Nephron (organoid): ENCODE measurements around the gene GOLT1A.

Experiments used
- H3K27ac Mint-ChIP-seq, 3 experiments: 2 replicates each; pipeline ENCODE4 v1.8.0; 2020; ENCODE audit warnings: mixed read lengths in 3 of 3, mild to moderate bottlenecking in 2 of 3, moderate library complexity in 1 of 3
- H3K27me3 Mint-ChIP-seq: 2 replicates; pipeline ENCODE4 v1.8.0; 2021; ENCODE audit warnings: low read depth, mild to moderate bottlenecking, moderate library complexity, mixed read lengths
- H3K36me3 Mint-ChIP-seq: 2 replicates; pipeline ENCODE4 v1.8.0; 2020; ENCODE audit warnings: low read depth, mixed read lengths
- H3K4me1 Mint-ChIP-seq: 2 replicates; pipeline ENCODE4 v1.8.0; 2020; ENCODE audit warnings: mixed read lengths
- H3K4me3 Mint-ChIP-seq, 3 experiments: 2 replicates each; pipeline ENCODE4 v1.8.0; 2020; ENCODE audit warnings: mild to moderate bottlenecking in 3 of 3, mixed read lengths in 3 of 3, moderate library complexity in 2 of 3
- H3K9me3 Mint-ChIP-seq: 2 replicates; pipeline ENCODE4 v1.8.0; 2020; ENCODE audit warnings: mixed read lengths
- TF ChIP-seq, protein P1 (sequence below), 3 experiments: fragments of 200-600 bp; sonication (generic); IDR thresholded peaks; one replicate each; pipeline ENCODE4 v1.5.0; 2021; ENCODE audit warnings: antibody characterized with exemption in 3 of 3; ENCODE audit not compliant: unreplicated experiment in 3 of 3

The GOLT1A gene, protein sequence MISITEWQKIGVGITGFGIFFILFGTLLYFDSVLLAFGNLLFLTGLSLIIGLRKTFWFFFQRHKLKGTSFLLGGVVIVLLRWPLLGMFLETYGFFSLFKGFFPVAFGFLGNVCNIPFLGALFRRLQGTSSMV

DNA sequence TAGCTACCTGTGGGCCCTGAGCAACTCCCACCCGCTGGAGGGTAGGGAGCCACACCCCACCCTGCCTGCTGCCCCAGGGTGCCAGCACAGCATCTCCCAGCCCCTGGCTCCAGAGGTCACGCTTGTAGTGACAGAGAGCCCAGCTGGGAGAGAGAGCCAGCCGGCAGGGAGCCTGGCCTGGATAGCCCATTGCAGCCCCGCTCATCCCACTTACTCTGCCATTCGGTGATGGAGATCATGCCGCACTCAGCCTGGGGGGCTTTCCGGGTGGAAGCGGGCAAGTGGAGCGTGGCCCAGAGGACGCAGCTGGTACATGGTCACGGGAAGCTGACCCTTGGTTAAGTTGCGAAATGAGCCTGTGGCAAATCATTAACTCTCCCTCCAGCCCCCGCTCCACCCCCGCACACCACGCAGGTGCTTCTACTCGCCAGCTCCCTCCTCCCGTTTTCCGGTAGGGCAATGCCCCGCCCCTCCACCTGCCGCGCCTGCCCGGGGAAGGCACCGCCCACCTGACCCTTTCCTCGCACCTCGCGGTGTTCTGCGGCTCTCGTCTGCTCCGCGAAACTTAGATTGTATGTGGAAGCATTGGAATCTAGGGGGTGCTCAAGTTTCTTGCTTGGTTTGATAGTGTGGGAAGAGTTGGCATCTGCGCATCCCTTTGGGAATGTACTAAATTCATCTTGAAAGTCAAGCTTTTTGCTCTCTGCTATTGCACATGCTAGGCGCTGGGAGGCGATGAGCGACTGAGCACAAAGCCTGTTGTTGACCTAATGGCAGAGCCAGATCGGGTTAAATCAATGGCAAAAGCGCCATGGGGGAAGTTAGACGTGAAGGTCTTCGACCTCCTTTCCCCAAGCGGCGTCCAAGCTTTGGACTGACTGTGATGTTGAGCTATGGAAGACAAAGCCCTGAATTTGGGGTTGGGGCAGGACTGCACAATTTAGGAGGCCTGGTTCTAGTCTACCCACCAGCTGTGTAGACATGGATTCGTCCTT is at the start of gene GOLT1A:
TSS of gene GOLT1A (minus strand) at position 321 of the 995 bp plus-strand sequence. CDS start at position 239, 82 bp downstream.
- H3K9me3 Mint-ChIP-seq: no peaks in the 10 kb centered on the region
- H3K27me3 Mint-ChIP-seq: peaks cover 14% of the 10 kb centered on the region
- peaks cover 6% of the 10 kb centered on the region for H3K4me1 Mint-ChIP-seq
- peak within 1 kb of the TSS; percentile 29 to 60 (median 38) for H3K4me3 Mint-ChIP-seq
- no peaks in the 10 kb centered on the region for H3K36me3 Mint-ChIP-seq
- TF ChIP-seq, protein P1, sequence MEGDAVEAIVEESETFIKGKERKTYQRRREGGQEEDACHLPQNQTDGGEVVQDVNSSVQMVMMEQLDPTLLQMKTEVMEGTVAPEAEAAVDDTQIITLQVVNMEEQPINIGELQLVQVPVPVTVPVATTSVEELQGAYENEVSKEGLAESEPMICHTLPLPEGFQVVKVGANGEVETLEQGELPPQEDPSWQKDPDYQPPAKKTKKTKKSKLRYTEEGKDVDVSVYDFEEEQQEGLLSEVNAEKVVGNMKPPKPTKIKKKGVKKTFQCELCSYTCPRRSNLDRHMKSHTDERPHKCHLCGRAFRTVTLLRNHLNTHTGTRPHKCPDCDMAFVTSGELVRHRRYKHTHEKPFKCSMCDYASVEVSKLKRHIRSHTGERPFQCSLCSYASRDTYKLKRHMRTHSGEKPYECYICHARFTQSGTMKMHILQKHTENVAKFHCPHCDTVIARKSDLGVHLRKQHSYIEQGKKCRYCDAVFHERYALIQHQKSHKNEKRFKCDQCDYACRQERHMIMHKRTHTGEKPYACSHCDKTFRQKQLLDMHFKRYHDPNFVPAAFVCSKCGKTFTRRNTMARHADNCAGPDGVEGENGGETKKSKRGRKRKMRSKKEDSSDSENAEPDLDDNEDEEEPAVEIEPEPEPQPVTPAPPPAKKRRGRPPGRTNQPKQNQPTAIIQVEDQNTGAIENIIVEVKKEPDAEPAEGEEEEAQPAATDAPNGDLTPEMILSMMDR (IDR thresholded peaks at IDR 0.05; ENCODE audit: unreplicated experiment in 3 of 3): peak; percentile 64 to 69 (median 67)
- H3K27ac Mint-ChIP-seq: peak within 1 kb of the TSS in 2 of 3 experiments; percentile 9 to 32

DNA sequence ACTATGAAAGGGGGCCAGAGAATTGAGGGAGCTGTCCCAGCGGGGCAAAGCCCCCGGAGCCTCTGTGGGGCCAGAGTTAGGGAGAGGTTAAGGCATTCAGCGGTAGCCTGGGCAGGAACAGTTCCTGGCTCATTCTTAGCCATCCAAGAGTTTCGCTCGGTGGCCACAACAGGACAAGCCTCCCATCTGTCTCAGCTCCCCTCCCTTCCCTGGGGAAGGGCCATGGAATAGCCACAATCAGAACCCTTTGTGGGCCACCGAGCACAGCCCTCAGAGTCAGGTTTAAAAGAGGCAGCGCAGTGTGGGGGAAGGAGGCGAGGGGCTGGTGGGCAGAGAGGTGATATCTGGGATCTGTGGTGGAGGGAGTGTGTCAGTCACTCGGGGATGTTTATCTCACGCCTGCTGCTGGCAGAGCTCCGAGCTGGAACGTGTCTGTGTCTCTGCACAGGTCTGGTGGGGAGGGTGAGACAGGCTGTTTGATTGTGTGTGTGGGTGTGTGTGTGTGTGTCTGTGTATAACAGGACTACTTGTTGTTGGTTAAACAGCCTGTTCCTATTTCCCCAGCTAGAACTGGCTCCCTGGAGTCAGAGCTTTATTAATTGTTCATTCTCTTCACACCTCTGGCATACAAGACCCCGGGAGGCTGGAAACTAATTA is 49.6 kb upstream of the GOLT1A start:
- H3K36me3 Mint-ChIP-seq: peaks cover 46% of the 10 kb centered on the region
- H3K27ac Mint-ChIP-seq: peak overlapping the region; percentile 53 to 88 (median 76)
- no peaks in the 10 kb centered on the region for H3K9me3 Mint-ChIP-seq
- TF ChIP-seq, protein P1 (IDR thresholded peaks at IDR 0.05; ENCODE audit: unreplicated experiment in 3 of 3): no peak
- H3K27me3 Mint-ChIP-seq: no peaks in the 10 kb centered on the region
- H3K4me1 Mint-ChIP-seq: peaks cover 68% of the 10 kb centered on the region
- peak overlapping the region in 1 of 3 experiments; percentile 40 for H3K4me3 Mint-ChIP-seq

DNA sequence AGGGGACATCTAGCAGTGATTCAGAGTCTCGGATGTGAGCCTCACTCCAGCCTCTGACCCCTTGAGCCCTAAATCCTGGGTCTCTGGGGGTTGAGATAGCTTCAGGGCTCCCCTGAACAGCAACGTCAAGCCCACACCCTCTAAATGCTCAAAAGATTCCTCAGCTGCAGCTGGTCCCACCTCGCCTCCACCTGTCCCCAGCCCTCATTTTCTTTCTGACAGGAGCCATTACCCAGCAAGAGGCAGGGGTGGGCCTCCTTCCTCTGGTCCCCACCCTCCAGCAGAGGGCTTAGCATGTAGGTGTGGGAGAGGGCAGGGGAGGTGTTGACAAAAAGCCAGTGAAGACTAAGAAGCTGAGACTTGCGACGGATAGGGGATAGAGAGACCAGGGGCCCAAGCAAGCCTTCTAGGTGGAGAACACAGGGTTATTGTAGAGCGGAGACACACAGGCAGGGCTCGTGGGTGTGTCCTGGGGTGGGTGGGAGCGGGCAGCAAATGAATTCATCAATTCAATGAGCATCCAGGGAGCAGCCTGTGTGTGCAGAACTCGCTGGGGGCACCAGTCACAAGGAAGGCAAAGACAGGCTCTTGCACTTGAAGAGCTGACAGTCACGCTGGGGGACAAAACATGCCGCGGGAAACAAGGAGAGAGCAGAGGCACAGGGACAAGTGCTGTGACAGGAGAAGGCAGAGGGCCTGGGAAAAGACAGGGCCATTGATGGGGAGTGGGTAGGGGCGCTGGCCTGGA is 48.9 kb upstream of the GOLT1A start:
- Mint-ChIP-seq H3K4me3 (peak overlapping the region in 1 of 3 experiments; percentile 42), H3K27me3 (no peaks in the 10 kb centered on the region), H3K36me3 (peaks cover 49% of the 10 kb centered on the region), H3K27ac (peak overlapping the region; percentile 53 to 88 (median 76)), H3K4me1 (peaks cover 69% of the 10 kb centered on the region), H3K9me3 (no peaks in the 10 kb centered on the region)
- TF ChIP-seq, protein P1 (IDR thresholded peaks at IDR 0.05; ENCODE audit: unreplicated experiment in 3 of 3): no peak

DNA sequence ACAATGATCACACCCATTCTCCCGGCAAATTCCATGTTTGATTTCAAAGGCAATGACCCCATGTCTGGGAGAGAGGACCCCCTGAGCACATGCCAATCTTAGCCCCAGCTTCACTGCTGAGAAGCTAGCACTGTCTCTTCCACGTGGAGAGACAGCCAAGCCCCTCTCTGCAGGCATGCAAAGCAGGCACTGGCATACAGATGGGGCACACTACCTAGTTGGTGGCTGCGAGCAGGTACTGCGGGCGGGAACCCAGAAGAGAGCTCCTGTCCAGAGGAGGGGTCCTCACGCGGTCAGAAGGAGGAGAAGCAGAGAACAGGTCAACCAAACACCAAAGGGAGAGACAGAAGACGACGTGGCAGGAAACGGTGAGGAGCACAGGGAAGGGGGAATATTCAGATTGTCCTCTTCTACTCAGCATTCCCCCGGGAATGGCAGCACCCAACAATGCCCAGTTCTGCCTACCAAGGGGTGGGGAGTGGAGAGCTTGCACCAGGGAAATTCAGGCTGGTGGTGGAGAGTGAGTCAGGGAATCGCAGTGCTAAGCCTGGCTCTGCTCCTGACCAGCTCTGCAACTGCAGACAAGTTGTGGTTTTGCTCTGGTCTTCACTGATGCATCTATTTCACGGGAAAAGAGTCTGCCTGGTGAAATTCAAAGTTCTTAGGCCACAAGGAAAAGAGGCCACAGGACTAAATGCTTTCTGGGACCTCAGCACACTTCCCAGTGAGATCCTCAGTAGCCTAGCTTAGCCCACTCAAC is 48.1 kb upstream of the GOLT1A start:
- Mint-ChIP-seq H3K4me1 (peaks cover 63% of the 10 kb centered on the region), H3K4me3 (no peak overlapping the region), H3K36me3 (peaks cover 53% of the 10 kb centered on the region), H3K27ac (peak overlapping the region; percentile 53 to 88 (median 76)), H3K9me3 (no peaks in the 10 kb centered on the region), H3K27me3 (no peaks in the 10 kb centered on the region)
- TF ChIP-seq, protein P1 (IDR thresholded peaks at IDR 0.05; ENCODE audit: unreplicated experiment in 3 of 3): no peak

DNA sequence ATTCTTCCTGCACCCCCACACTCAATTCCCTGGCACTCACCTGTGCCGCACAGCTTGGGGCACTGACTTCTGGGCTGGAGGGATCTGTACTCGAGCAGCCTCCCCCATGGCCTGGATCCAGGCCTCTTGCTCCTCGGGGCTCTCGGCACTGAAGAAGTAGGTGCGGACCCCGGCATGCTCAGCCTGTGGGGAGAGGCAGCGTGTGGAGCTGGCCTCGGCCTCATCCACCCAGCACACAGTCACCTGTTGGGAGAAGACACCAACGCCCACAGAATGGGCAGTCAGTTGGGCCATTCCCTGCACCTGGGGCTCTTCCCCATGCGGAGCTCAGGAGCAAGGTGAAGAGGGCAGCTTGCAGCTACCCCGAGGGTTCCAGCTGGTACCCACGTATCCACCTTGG is 47.5 kb upstream of the GOLT1A start:
- Mint-ChIP-seq H3K36me3 (peaks cover 51% of the 10 kb centered on the region), H3K27ac (no peak overlapping the region), H3K4me3 (no peak overlapping the region), H3K9me3 (no peaks in the 10 kb centered on the region), H3K27me3 (no peaks in the 10 kb centered on the region), H3K4me1 (peaks cover 57% of the 10 kb centered on the region)
- TF ChIP-seq, protein P1 (IDR thresholded peaks at IDR 0.05; ENCODE audit: unreplicated experiment in 3 of 3): no peak
